Mucosa of stomach (tissue), 1 donor: ENCODE measurements around the gene GRK7.
A peak's percentile ranks its signal among the peaks of the same experiment; 100 is the strongest.
"Not testable (repeated sequence)": the region's sequence is repeated elsewhere in the genome, so short reads cannot be mapped to it uniquely, and the experiment has no call there.

Source experiments
- H3K27me3 ChIP-seq: one replicate; pipeline ENCODE4 v1.7.0; 2013; ENCODE audit warnings: mild to moderate bottlenecking, low read length; ENCODE audit not compliant: control insufficient read depth, insufficient read depth
- H3K36me3 ChIP-seq: one replicate; pipeline ENCODE4 v1.7.0; 2013; ENCODE audit warnings: low read length; ENCODE audit not compliant: control insufficient read depth, insufficient read depth
- H3K4me1 ChIP-seq: one replicate; pipeline ENCODE4 v1.7.0; 2013; ENCODE audit warnings: mild to moderate bottlenecking, low read length; ENCODE audit not compliant: control insufficient read depth, insufficient read depth
- H3K4me3 ChIP-seq: one replicate; pipeline ENCODE4 v1.7.0; 2013; ENCODE audit warnings: low read length
- H3K9ac ChIP-seq: one replicate; pipeline ENCODE4 v1.7.0; 2013; ENCODE audit warnings: mild to moderate bottlenecking, low read length, moderate library complexity
- H3K9me3 ChIP-seq: one replicate; pipeline ENCODE4 v1.7.0; 2013; ENCODE audit warnings: mild to moderate bottlenecking, low read length, moderate library complexity; ENCODE audit not compliant: control insufficient read depth
- donor health status: Pancreatic carcinoma.

Gene GRK7

DNA sequence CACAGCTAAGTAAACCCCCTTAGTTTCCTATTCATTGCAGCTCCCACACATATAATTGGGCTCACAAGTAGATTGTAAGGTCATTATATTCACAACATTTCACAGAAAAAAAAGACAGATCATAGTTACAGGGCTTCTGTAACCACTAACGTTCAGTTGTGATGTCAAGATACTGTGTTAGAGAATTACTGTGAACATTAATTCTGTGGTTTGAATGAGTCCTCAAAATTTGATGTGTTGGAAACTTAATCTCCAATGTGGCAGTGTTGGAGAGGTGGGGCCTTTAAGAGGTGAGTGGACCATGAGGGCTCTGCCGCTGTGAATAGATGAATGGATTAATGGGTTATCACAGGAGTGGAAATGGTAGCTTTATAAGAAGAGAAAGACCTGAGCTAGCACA lies 21.3 kb downstream of the GRK7 start:
- Histone ChIP-seq H3K9me3 (no peaks in the 10 kb centered on the region), H3K4me3 (no peak overlapping the region), H3K36me3 (no peaks in the 10 kb centered on the region), H3K4me1 (no peaks in the 10 kb centered on the region), H3K27me3 (no peaks in the 10 kb centered on the region), H3K9ac (no peak overlapping the region)

DNA sequence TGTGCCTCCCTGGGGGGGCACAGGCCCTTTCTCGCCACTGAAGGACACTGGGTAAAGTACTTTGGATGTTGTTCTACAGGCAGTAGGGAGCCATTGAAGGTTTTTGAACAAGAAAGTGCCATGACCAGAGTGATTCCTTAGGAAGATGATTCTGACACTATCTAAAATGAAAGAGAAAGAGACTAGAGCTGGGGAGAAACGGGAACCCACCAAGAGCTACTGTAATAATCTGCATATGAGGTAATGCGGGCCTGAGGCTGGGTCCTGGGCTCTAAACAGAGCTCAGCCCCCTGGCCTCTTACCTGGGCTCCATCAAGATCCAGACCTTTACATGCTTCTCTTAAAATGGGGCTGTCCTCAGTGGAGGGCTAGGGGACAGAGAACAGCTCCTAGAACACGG lies 24.9 kb downstream of the GRK7 start:
- Histone ChIP-seq H3K9me3 (no peaks in the 10 kb centered on the region), H3K36me3 (no peaks in the 10 kb centered on the region), H3K27me3 (no peaks in the 10 kb centered on the region), H3K9ac (no peak overlapping the region), H3K4me1 (no peaks in the 10 kb centered on the region), H3K4me3 (no peak overlapping the region)

DNA sequence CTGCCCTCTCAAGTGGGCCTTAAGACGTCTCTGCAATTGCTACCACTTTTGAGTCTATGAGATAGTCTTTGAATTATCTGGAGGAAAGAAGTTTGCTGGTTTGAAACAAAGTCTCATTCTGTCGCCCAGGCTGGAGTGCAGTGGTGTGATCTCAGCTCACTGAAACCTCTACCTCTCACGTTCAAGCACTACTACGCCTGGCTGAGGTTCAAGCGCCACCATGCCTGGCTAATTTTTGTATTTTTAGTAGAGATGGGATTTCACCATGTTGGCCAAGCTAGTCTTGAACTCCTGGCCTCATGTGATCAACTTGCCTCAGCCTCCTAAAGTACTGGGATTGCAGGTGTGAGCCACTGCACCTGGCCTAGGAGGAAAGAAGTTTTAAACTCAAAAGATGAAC lies 25.5 kb downstream of the GRK7 start:
- H3K4me3 ChIP-seq, H3K4me1 ChIP-seq, H3K9ac ChIP-seq, H3K9me3 ChIP-seq, H3K36me3 ChIP-seq, H3K27me3 ChIP-seq: not testable (repeated sequence)

DNA sequence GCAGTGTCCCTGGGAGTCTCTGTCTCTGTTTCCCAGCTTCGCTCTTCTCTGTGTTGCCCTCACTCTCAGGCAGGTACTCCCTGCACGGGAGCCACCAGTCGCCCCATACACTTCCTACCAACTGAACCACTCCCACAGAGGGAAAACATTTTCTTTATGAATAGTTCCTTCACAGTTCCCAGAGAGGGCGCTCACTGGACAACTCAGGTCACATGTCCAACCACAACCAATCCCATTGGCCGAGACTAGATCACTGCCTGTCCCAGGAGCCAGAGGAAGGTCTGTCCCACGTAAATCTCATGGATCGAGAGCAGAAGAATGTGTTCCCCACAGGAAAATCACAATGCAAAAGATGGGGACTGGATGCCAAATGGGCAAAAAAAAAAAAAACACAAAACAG lies 26.1 kb downstream of the GRK7 start:
- Histone ChIP-seq H3K9me3 (no peaks in the 10 kb centered on the region), H3K27me3 (no peaks in the 10 kb centered on the region), H3K4me1 (no peaks in the 10 kb centered on the region), H3K4me3 (no peak overlapping the region), H3K9ac (no peak overlapping the region), H3K36me3 (no peaks in the 10 kb centered on the region)

DNA sequence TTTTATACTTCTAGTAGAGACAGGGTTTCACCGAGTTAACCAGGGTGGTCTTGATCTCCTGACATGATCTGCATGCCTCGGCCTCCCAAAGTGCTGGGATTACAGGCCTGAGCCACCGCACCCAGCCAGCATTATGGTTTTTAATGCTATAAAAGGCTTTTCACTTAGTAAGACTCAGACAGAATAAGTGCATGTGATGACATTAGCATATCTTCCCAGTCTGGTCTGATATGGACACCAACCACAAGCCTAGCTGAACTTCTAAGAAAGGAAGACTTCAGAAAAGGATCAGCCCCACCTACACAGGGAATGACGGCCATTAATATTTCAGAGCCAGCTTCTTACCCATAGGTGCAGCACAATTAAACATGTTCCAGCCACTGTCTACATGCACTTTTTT lies 27.0 kb downstream of the GRK7 start:
- H3K9me3 ChIP-seq, result no peaks in the 10 kb centered on the region
- no peak overlapping the region for H3K4me3 ChIP-seq
- H3K36me3 ChIP-seq, result no peaks in the 10 kb centered on the region
- H3K9ac ChIP-seq, result no peak overlapping the region
- no peaks in the 10 kb centered on the region for H3K27me3 ChIP-seq
- H3K4me1 ChIP-seq, result no peaks in the 10 kb centered on the region

DNA sequence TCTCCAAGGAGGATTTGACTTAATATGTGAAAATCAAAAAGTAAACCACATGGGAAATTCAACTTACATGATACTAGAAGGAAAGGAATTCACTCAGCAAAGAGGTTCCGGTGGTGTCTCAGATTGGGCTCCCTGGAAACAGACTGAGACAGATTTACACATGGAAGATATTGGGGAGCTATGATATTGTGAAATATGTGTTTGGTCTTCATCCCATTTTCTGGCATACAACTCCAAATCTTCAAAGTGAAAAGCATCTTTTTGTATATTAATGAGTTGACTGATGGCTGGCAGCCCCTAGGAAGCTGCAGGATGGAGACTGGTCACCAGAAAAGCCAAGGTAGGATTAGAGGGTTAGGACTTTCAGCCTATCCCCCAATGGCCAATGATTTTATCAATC lies 29.3 kb downstream of the GRK7 start:
- Histone ChIP-seq H3K4me1 (peaks cover 12% of the 10 kb centered on the region), H3K9me3 (no peaks in the 10 kb centered on the region), H3K27me3 (peaks cover 20% of the 10 kb centered on the region), H3K4me3 (no peak overlapping the region), H3K9ac (no peak overlapping the region), H3K36me3 (no peaks in the 10 kb centered on the region)

DNA sequence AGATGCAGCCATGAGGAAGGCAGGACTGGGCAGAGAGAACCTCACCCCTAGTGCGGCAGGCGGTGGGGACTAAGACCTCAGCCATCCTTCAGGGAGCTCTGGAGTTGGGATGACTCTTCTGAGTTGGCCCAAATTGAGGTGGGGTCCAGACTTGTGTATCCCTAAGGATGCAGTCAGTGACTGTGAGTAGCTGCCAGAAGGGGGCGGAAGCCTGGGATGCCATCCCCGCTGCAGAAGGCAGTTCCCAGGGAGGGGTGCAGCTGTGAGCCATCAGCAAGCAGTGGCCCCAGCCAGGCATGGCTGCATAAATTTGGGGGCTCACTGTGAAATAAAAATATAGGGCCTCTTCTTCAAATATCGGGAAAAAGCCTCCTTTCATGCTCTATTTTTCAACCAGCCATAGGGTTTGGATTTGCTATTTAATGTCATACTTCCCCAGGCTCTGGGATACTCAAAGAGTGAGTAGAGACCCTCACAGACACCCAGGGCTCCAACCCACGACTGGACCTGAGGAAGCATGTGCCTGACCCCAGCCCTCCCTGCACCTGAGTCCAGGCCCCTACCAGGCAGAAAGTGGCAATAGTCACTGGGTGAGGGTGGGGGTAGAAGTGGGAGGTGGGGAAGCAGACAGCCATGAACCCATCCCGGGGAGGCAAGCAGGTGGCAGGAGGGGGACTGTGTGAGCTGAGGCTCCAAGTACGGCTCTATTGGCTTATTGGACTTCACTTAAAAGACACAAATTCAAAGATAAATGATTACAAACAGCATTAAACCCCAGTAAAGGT lies 30.5 kb downstream of the GRK7 start:
- no peak overlapping the region for H3K4me3 ChIP-seq
- H3K9me3 ChIP-seq, result no peaks in the 10 kb centered on the region
- no peaks in the 10 kb centered on the region for H3K36me3 ChIP-seq
- H3K4me1 ChIP-seq, result peaks cover 18% of the 10 kb centered on the region
- H3K27me3 ChIP-seq, result peaks cover 27% of the 10 kb centered on the region
- no peak overlapping the region for H3K9ac ChIP-seq

DNA sequence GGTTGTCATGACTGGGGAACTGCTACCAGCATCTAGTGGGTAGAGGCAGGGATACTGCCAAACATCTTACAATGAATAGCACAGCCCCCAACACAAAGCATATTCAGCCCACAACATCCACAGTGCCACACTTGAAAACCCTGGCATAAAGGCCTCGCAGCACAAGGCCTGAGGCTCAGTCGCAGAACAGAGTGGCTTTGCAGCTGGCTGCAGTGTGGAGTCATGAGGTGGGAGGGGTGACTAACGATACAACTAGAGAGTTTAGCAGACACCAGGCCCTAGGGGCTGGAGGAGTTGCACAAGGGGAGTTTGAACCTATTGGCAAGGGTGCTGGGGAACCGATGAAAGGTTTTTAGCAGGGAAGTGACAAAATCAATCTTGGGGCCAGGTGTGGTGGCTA lies 32.1 kb downstream of the GRK7 start:
- H3K9me3 ChIP-seq, result no peaks in the 10 kb centered on the region
- H3K4me3 ChIP-seq, result no peak overlapping the region
- no peaks in the 10 kb centered on the region for H3K36me3 ChIP-seq
- H3K27me3 ChIP-seq, result peaks cover 27% of the 10 kb centered on the region
- H3K4me1 ChIP-seq, result peaks cover 18% of the 10 kb centered on the region
- no peak overlapping the region for H3K9ac ChIP-seq

DNA sequence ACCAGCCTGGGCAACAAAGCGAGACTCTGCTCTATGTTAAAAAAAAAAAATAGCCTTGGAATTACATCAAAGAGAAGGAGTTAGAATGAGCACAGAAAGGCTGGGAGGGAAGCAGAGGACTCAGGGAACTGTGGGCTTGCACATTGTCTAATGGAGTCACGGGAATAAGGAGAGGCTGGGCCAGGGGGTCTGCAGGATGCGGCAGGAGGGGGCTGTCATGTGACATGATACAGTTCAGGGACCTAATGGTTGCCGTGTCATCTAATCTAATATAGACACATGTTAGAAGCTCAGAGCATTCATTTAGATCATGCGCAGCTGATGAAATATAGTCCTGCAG lies 32.5 kb downstream of the GRK7 start:
- no peak overlapping the region for H3K9ac ChIP-seq
- H3K4me1 ChIP-seq, result peaks cover 18% of the 10 kb centered on the region
- H3K9me3 ChIP-seq, result no peaks in the 10 kb centered on the region
- H3K4me3 ChIP-seq, result no peak overlapping the region
- H3K27me3 ChIP-seq, result peaks cover 27% of the 10 kb centered on the region
- no peaks in the 10 kb centered on the region for H3K36me3 ChIP-seq

DNA sequence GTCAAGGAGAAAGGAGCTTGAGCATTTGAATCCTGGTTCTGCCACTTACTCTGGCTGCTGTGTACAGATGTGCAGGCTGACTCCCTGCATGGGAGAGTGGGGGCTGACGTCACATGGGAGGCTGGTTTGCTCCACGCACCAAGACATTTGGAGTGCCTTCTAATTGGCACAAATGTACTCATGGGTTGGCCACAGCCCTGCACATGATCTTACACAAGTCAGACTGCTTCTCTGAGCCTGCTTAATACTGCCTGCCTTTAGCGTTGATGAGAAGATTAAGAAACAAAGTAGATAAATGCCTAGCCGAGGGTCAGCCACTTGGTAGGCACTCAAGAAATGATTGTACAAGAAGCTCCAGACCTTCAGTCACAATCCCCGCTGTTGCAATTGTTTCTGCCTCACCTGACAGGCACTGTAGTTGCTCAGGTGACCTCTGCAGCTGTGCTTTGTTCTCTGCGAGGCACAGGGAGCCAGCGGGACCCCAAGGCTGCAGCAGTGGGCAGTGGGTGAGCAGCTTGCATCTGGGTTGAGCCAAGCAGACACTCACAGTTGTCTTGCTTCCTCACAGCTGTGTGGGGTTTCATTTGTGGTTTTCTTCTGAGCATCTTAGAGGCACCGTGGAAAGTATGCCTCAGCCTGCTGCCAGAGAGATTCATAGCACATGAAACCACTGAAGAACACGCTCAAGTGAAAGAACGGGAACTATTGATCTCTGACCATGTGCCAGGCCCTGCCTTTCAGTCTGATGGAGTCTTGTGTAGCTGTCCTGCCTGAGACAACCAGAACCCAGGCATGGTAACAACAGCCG lies 33.1 kb downstream of the GRK7 start:
- no peaks in the 10 kb centered on the region for H3K9me3 ChIP-seq
- no peaks in the 10 kb centered on the region for H3K36me3 ChIP-seq
- H3K27me3 ChIP-seq, result peaks cover 27% of the 10 kb centered on the region
- H3K4me1 ChIP-seq, result peaks cover 18% of the 10 kb centered on the region
- H3K9ac ChIP-seq, result no peak overlapping the region
- H3K4me3 ChIP-seq, result no peak overlapping the region

DNA sequence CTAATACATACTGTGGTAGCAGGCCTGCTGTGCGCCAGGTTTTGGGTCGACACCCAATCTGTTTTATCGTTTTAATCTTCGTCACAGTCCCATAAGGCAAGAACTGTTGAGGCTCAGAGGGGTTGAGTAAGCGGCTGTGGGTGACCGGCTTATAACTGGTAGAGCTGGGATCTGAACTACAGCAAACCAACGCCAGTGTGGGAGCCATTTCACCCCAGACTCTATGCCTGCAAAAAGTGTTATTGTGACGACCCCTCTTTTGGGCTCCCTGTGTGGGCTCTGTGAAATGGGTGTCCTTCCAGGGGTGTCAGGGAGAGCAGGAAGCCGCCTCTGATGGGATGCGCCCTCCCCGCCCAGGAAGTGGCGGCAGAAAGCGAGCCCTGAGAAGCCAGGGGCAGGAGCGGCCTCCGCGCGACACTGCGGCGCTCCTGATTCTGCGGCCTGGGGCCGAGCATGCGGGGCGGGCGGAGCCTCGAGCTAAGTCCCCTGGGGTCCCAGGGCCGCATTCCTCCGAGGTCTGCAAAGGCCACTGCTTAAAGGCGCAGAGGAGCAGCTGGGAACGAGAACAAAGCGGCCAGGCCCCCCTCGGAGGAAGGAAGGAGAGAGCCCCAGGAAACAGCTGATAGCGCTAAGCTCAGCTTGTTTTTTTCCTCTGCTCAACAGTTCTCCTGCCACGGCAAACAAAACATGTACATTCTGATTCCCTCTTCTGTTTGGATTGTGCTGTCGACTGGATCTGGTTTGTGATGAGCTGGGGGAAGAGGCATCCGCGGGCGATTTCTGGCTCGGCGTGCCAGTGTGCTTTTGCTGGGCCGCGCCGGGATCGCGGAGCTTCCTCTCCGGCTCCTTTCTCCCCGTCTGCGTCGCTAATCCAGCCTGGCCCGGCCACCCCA lies 33.9 kb downstream of the GRK7 start:
- Histone ChIP-seq H3K4me1 (peaks cover 18% of the 10 kb centered on the region), H3K9ac (peak overlapping the region; percentile 63), H3K9me3 (no peaks in the 10 kb centered on the region), H3K27me3 (peaks cover 27% of the 10 kb centered on the region), H3K36me3 (no peaks in the 10 kb centered on the region), H3K4me3 (peak overlapping the region; percentile 32)
